Fibroblast of the aortic adventitia (primary cell): ENCODE measurements around the gene TMEM140. TPM values are rescaled to one million over a fixed set of nuclear protein-coding genes. Genes with fewer than 3 reads are reported as not detected.

Source experiments
- DNase-seq: peaks from one replicate; pipeline ENCODE4 v3.0.0-alpha.2; 2010; ENCODE audit warnings: low read depth
- H3K4me3 ChIP-seq: 2 replicates; pipeline ENCODE4 v1.5.1; 2011; ENCODE audit warnings: low read depth, mild to moderate bottlenecking, control low read depth, low read length, moderate library complexity
- CTCF ChIP-seq: IDR thresholded peaks from 2 replicates; pipeline ENCODE4 v1.5.1; 2011; ENCODE audit warnings: mild to moderate bottlenecking, low read length, control low read depth, inconsistent platforms; ENCODE audit not compliant: insufficient read depth
- total RNA-seq: library from RNA; depleted of rRNA; stranded (reverse); fragments of >200 nt; gene quantifications from 2 replicates; pipeline ENCODE4 v1.2.3, GENCODE V29; 2012; ENCODE audit warnings: low replicate concordance

Gene TMEM140
- total RNA-seq, 1 donor = 9.7 TPM

- DNase-seq = no peak
- no peak for TF ChIP-seq CTCF
- H3K4me3 ChIP-seq = no peak overlapping the region
Observed at GRCh38 chr7:135193615-135194081, 45.8 kb downstream of the TMEM140 start.

GRCh38 chr7:135194494-135195095 lies 46.7 kb downstream of the TMEM140 start:
- H3K4me3 ChIP-seq = no peak overlapping the region
- no peak for TF ChIP-seq CTCF
- DNase-seq = no peak

- no peak for DNase-seq
- no peak for TF ChIP-seq CTCF
- H3K4me3 ChIP-seq = no peak overlapping the region
Observed at GRCh38 chr7:135195156-135195555, 47.3 kb downstream of the TMEM140 start.

- no peak overlapping the region for H3K4me3 ChIP-seq
Observed at GRCh38 chr7:135195968-135196629, 48.2 kb downstream of the TMEM140 start.

GRCh38 chr7:135197343-135197742 lies 49.5 kb downstream of the TMEM140 start:
- TF ChIP-seq CTCF = no peak
- no peak overlapping the region for H3K4me3 ChIP-seq
- no peak for DNase-seq

More at GRCh38 chr7:135195968-135196629, 48.2 kb downstream of the TMEM140 start:
- no peak for DNase-seq
- TF ChIP-seq CTCF = no peak

- no peak for TF ChIP-seq CTCF
- no peak overlapping the region for H3K4me3 ChIP-seq
- no peak for DNase-seq
Observed at GRCh38 chr7:135197906-135198655, 50.2 kb downstream of the TMEM140 start.
